CD4-positive, alpha-beta T cell (primary cell): Measurements from ENCODE around the gene PCCA. TPM values are rescaled to one million over a fixed set of nuclear protein-coding genes. Genes with fewer than 3 reads are reported as not detected.

Experiments
- ATAC-seq: fragments of 200-7000 bp; cut with Tn5 transposase; one replicate; pipeline ENCODE4 v1.10.0; 2022; ENCODE audit warnings: mild to moderate bottlenecking; ENCODE audit not compliant: poor library complexity
- CTCF ChIA-PET: fragments of 350-600 bp; sonication (Branson Sonifier 250); formaldehyde crosslinking; loops from one replicate; lab custom pipeline; 2021; ENCODE audit warnings: antibody characterized with exemption, inconsistent platforms; lab: Charles Lee
- POLR2A ChIA-PET: fragments of 350-600 bp; sonication (Branson Sonifier 250); formaldehyde crosslinking; loops from one replicate; lab custom pipeline; 2021; ENCODE audit warnings: antibody characterized with exemption, inconsistent platforms; lab: Charles Lee
- DNase-seq, 14 experiments: peaks; one replicate each; pipeline ENCODE4 v3.0.0-alpha.2; 2013 to 2020; ENCODE audit warnings: mixed read lengths in 2 of 14
- H3K27ac ChIP-seq, 2 donors: one replicate each; pipeline versions ENCODE4 v1.5.1 to v1.7.0; 2013; ENCODE audit warnings: low read length in 2 of 2, low read depth in 1 of 2, mild to moderate bottlenecking in 1 of 2
- H3K27me3 ChIP-seq, 2 experiments: 1 replicate in 1 of 2; 2 replicates in 1 of 2; pipeline versions ENCODE4 v1.6.1 to v1.7.0; 2013; ENCODE audit warnings: low read length in 2 of 2, control low read depth in 1 of 2, mild to moderate bottlenecking in 1 of 2, moderate library complexity in 1 of 2; ENCODE audit not compliant: insufficient read depth in 2 of 2, control insufficient read depth in 1 of 2
- H3K36me3 ChIP-seq: one replicate; pipeline ENCODE4 v1.6.1; 2013; ENCODE audit warnings: low read length, control low read depth; ENCODE audit not compliant: insufficient read depth
- H3K4me1 ChIP-seq: one replicate; pipeline ENCODE4 v1.6.1; 2013; ENCODE audit warnings: low read length, control low read depth; ENCODE audit not compliant: insufficient read depth
- H3K4me3 ChIP-seq: one replicate; pipeline ENCODE4 v1.5.1; 2013; ENCODE audit warnings: mild to moderate bottlenecking, low read length, moderate library complexity
- H3K9me3 ChIP-seq, 2 experiments: 1 replicate in 1 of 2; 2 replicates in 1 of 2; pipeline versions ENCODE4 v1.6.1 to v1.7.0; 2013; ENCODE audit warnings: low read length in 2 of 2, mild to moderate bottlenecking in 2 of 2, control low read depth in 1 of 2, moderate library complexity in 1 of 2; ENCODE audit not compliant: control insufficient read depth in 1 of 2, insufficient read depth in 1 of 2
- H3K27ac Mint-ChIP-seq: one replicate; pipeline ENCODE4 v1.8.0; 2020; ENCODE audit warnings: mixed read lengths
- H3K27me3 Mint-ChIP-seq: one replicate; pipeline ENCODE4 v1.8.0; 2021; ENCODE audit warnings: mixed read lengths
- H3K36me3 Mint-ChIP-seq: one replicate; pipeline ENCODE4 v1.8.0; 2021; ENCODE audit warnings: low read depth, mixed read lengths
- H3K4me1 Mint-ChIP-seq: one replicate; pipeline ENCODE4 v1.8.0; 2021; ENCODE audit warnings: low read depth, mixed read lengths
- H3K4me3 Mint-ChIP-seq: one replicate; pipeline ENCODE4 v1.8.0; 2020; ENCODE audit warnings: mild to moderate bottlenecking, mixed read lengths
- H3K9me3 Mint-ChIP-seq: one replicate; pipeline ENCODE4 v1.8.0; 2020; ENCODE audit warnings: mixed read lengths
- intact Hi-C, 2 experiments: fragments of 100-400 bp; cut with DNase I in 1 of 2; cut with micrococcal nuclease in 1 of 2; formaldehyde crosslinking; loops; one replicate each; pipeline versions ENCODE4 v1.15.1 to v1.9.0; 2023 to 2025; cut with DNase I, micrococcal nuclease
- total RNA-seq, 174 experiments: library from RNA in 2 of 174; stranded (reverse) in 2 of 174; gene quantifications; one replicate each; pipeline ENCODE4 v1.2.3 and lab custom pipeline; 2021 to 2026
- TF ChIP-seq, protein P1 (sequence below): fragments of 200-600 bp; IDR thresholded peaks from one replicate; pipeline ENCODE4 v1.8.0; 2022; ENCODE audit warnings: antibody characterized with exemption, mild to moderate bottlenecking

Gene PCCA
- total RNA-seq, 2 experiments from 2014 or later, result 4.7 to 5.2 TPM

DNA sequence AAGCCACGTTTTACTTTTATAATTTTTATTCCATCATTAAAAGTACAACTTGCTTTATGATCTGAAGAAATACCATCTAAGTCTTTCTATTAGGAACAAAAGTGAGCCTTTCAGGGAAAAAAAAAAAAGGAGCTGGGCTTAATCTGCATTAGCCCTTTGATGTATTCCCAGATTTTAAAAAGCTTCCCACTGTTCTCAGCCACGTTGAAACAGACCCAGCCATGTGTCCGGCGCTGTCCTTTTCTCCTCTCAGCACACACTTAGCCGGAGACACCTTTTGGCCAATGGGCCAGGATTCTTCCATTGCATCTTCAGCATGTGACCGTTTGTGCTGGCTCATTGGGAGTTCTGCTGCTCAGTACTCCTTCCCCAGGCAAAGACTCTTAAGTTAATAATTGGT, 394.2 kb downstream of the PCCA start:
- no peaks in the 10 kb centered on the region for H3K36me3 ChIP-seq
- intact Hi-C loops, result no loop called here
- H3K36me3 Mint-ChIP-seq, result no peaks in the 10 kb centered on the region
- DNase-seq (no peak), ATAC-seq (no peak)
- no peak overlapping the region for H3K27ac ChIP-seq
- CTCF ChIA-PET, result no interaction called here
- no peaks in the 10 kb centered on the region for H3K4me1 ChIP-seq
- TF ChIP-seq, protein P1, sequence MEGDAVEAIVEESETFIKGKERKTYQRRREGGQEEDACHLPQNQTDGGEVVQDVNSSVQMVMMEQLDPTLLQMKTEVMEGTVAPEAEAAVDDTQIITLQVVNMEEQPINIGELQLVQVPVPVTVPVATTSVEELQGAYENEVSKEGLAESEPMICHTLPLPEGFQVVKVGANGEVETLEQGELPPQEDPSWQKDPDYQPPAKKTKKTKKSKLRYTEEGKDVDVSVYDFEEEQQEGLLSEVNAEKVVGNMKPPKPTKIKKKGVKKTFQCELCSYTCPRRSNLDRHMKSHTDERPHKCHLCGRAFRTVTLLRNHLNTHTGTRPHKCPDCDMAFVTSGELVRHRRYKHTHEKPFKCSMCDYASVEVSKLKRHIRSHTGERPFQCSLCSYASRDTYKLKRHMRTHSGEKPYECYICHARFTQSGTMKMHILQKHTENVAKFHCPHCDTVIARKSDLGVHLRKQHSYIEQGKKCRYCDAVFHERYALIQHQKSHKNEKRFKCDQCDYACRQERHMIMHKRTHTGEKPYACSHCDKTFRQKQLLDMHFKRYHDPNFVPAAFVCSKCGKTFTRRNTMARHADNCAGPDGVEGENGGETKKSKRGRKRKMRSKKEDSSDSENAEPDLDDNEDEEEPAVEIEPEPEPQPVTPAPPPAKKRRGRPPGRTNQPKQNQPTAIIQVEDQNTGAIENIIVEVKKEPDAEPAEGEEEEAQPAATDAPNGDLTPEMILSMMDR, result no peak
- no peak overlapping the region for H3K4me3 ChIP-seq
- no peak overlapping the region for H3K27ac Mint-ChIP-seq
- no peaks in the 10 kb centered on the region for H3K9me3 ChIP-seq
- H3K27me3 Mint-ChIP-seq, result no peaks in the 10 kb centered on the region
- no peaks in the 10 kb centered on the region for H3K9me3 Mint-ChIP-seq
- no peak overlapping the region for H3K4me3 Mint-ChIP-seq
- H3K4me1 Mint-ChIP-seq, result no peaks in the 10 kb centered on the region
- no peaks in the 10 kb centered on the region for H3K27me3 ChIP-seq
- POLR2A ChIA-PET, result no interaction called here

DNA sequence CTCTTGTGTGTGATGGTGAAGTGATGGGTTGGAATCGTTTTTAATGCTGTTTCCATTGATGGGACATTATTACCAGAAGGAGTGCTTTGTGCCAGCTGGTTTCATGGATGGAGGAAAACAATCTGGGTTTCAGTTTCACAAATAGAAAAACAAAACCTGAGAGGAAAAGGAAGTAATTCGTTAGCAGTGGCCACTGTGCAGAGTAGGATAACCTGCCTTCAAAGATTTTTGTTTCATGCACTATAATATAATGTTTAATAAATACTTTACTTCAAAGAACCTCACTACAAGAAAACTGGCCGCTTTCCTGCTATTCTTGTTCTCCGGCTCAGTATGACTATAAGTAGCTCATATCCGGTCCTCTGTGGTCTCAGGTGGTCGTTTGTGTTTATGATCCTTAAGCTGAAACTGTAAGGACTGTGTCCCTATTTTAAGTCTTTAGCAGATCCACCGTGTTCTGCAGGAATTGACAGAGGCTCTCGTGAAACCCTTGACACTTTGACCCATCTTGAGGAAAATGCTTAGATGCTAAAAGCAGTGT, 395.0 kb downstream of the PCCA start:
- H3K27ac ChIP-seq, result no peak overlapping the region
- H3K9me3 Mint-ChIP-seq, result no peaks in the 10 kb centered on the region
- no peaks in the 10 kb centered on the region for H3K4me1 ChIP-seq
- H3K4me3 ChIP-seq, result no peak overlapping the region
- no peaks in the 10 kb centered on the region for H3K9me3 ChIP-seq
- no peaks in the 10 kb centered on the region for H3K4me1 Mint-ChIP-seq
- H3K36me3 ChIP-seq, result no peaks in the 10 kb centered on the region
- H3K27me3 Mint-ChIP-seq, result no peaks in the 10 kb centered on the region
- POLR2A ChIA-PET, result no interaction called here
- DNase-seq (no peak), ATAC-seq (no peak)
- no peak overlapping the region for H3K27ac Mint-ChIP-seq
- H3K36me3 Mint-ChIP-seq, result no peaks in the 10 kb centered on the region
- H3K27me3 ChIP-seq, result no peaks in the 10 kb centered on the region
- CTCF ChIA-PET, result no interaction called here
- intact Hi-C loops, result no loop called here
- H3K4me3 Mint-ChIP-seq, result no peak overlapping the region
- TF ChIP-seq, protein P1, result no peak

DNA sequence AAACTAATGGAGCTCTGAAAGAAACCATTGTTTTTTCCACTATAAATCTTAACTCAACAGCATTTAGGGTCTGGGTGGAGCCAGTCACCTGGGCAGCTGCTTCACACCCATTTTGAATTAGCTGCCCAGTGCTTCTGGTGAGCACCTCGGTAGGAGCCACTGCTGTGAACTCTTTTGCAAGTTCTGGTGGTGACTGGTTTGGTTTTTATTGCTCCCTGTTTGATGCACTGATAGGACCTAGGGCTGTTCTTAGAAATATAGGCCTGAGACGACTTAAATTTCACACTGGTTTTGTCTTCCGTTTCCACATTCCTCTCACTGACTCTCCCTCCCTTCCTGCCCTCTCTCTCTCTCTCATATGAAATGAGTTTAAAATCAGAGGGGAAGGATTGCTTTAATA, 395.8 kb downstream of the PCCA start:
- Mint-ChIP-seq H3K27me3 (no peaks in the 10 kb centered on the region), H3K9me3 (no peaks in the 10 kb centered on the region), H3K27ac (no peak overlapping the region), H3K36me3 (no peaks in the 10 kb centered on the region), H3K4me3 (no peak overlapping the region), H3K4me1 (no peaks in the 10 kb centered on the region)
- no peaks in the 10 kb centered on the region for H3K27me3 ChIP-seq
- H3K36me3 ChIP-seq, result no peaks in the 10 kb centered on the region
- no peak overlapping the region for H3K4me3 ChIP-seq
- DNase-seq (peak in 1 of 14 experiments; percentile 33), ATAC-seq (no peak)
- CTCF ChIA-PET, result no interaction called here
- no peaks in the 10 kb centered on the region for H3K4me1 ChIP-seq
- no peak overlapping the region for H3K27ac ChIP-seq
- intact Hi-C loops, result no loop called here
- H3K9me3 ChIP-seq, result no peaks in the 10 kb centered on the region
- POLR2A ChIA-PET, result no interaction called here
- TF ChIP-seq, protein P1, result no peak
